Measurements from ENCODE around the gene BAZ2B. TPM values are rescaled to one million over a fixed set of nuclear protein-coding genes. Genes with fewer than 3 reads are reported as not detected.

BAZ2B gene
- total RNA-seq, 1 experiment from 2014 or later, result 54.9 TPM

DNA sequence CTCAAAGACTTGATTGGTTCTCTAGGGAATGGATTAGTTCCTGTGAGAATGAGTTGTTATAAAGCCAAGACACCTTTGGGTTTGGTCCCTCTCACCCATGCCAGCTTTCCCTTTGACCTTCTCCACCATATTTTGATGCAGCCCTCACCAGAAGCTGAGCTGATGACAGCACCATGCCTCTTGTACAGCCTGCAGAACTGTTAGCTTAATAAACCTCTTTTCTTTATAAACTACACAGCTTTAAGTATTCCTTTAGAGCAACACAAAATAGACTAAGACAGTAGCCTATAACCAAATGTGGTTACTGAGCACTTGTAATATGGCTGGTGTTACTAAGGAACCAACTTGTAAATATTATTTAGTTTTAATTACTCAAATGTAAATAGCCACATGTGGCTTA, 55.1 kb downstream of the BAZ2B start:
- Histone ChIP-seq H2BK20ac (ENCODE audit: low read depth, low read length, poor library complexity, severe bottlenecking) (no peak overlapping the region), H2BK12ac (ENCODE audit: insufficient read length, low read depth, low read length) (no peak overlapping the region), H3K79me1 (ENCODE audit: insufficient read depth, low read depth, low read length, poor library complexity, severe bottlenecking) (no peaks in the 10 kb centered on the region), H3K23me2 (ENCODE audit: insufficient read length, low read depth, low read length, poor library complexity, severe bottlenecking) (no peaks in the 10 kb centered on the region), H3K27ac (ENCODE audit: insufficient read length, low read depth, low read length) (no peak overlapping the region), H3K9me3 (ENCODE audit: control insufficient read depth, low read depth, low read length) (no peaks in the 10 kb centered on the region), H4K91ac (ENCODE audit: insufficient read length, low read depth, low read length) (no peak overlapping the region), H3K23ac (ENCODE audit: insufficient read length, low read depth, low read length) (no peak overlapping the region), H3K56ac (ENCODE audit: insufficient read length, low read depth, low read length) (no peak overlapping the region), H3K18ac (ENCODE audit: insufficient read length, low read depth, low read length) (no peak overlapping the region), H3K79me2 (ENCODE audit: insufficient read depth, low read length) (peaks cover 4% of the 10 kb centered on the region; the same call in 1 of the 2 replicates), H2BK5ac (ENCODE audit: insufficient read length, low read length) (no peak overlapping the region), H3K4me2 (ENCODE audit: insufficient read depth, insufficient read length, low read length) (no peak overlapping the region), H2BK15ac (ENCODE audit: low read depth, low read length) (no peak overlapping the region), H3K4me1 (ENCODE audit: insufficient read depth, low read length) (no peaks in the 10 kb centered on the region), H3T11ph (ENCODE audit: low read length) (no peak overlapping the region), H3K4ac (ENCODE audit: low read depth, low read length) (no peak overlapping the region), H4K20me1 (ENCODE audit: control insufficient read depth, insufficient read depth, insufficient read length) (no peaks in the 10 kb centered on the region), H4K5ac (ENCODE audit: insufficient read length, low read depth, low read length) (no peak overlapping the region), H2AK5ac (ENCODE audit: insufficient read length, low read length) (no peak overlapping the region), H2AFZ (ENCODE audit: low read length) (no peak overlapping the region), H3K27me3 (ENCODE audit: insufficient read depth, low read length) (no peaks in the 10 kb centered on the region), H4K8ac (replicated peaks; ENCODE audit: insufficient read length, low read depth, low read length) (no peak overlapping the region), H2BK120ac (ENCODE audit: low read depth, low read length, poor library complexity, severe bottlenecking) (no peak overlapping the region), H3K14ac (ENCODE audit: insufficient read depth, low read length) (no peak overlapping the region), H3K9ac (ENCODE audit: extremely low read depth, insufficient read length, low read length) (no peak overlapping the region)
- no peak overlapping the region for H3K27ac Mint-ChIP-seq
- H3K9me3 Mint-ChIP-seq, result no peaks in the 10 kb centered on the region
- H3K27me3 Mint-ChIP-seq (ENCODE audit: low read depth), result no peaks in the 10 kb centered on the region
- no peak overlapping the region for H3K4me3 Mint-ChIP-seq
- TF ChIP-seq, protein P1, sequence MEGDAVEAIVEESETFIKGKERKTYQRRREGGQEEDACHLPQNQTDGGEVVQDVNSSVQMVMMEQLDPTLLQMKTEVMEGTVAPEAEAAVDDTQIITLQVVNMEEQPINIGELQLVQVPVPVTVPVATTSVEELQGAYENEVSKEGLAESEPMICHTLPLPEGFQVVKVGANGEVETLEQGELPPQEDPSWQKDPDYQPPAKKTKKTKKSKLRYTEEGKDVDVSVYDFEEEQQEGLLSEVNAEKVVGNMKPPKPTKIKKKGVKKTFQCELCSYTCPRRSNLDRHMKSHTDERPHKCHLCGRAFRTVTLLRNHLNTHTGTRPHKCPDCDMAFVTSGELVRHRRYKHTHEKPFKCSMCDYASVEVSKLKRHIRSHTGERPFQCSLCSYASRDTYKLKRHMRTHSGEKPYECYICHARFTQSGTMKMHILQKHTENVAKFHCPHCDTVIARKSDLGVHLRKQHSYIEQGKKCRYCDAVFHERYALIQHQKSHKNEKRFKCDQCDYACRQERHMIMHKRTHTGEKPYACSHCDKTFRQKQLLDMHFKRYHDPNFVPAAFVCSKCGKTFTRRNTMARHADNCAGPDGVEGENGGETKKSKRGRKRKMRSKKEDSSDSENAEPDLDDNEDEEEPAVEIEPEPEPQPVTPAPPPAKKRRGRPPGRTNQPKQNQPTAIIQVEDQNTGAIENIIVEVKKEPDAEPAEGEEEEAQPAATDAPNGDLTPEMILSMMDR (conservative IDR thresholded peaks at IDR 0.05), result no peak
- H3K4me1 Mint-ChIP-seq, result peaks cover 12 to 14% of the 10 kb centered on the region in 2 experiments
- H3K36me3 Mint-ChIP-seq (ENCODE audit: insufficient read depth in 1 of 3, low read depth in 3 of 3), result peaks cover 1 to 15% (median 8%) of the 10 kb centered on the region in 3 experiments; a peak in 6 of 7 replicates
- DNase-seq, result no peak

All from H9 (cell line).